ENCODE results near the gene KYNU. TPM values are rescaled to one million over a fixed set of nuclear protein-coding genes. Genes with fewer than 3 reads are reported as not detected.

KYNU gene
- total and polyA plus RNA-seq, 10 of the 15 experiments (the other 5 are each of a cell fraction or from before 2014, with no cell fraction given) = 31.3 to 101 (median 38.3) TPM

DNA sequence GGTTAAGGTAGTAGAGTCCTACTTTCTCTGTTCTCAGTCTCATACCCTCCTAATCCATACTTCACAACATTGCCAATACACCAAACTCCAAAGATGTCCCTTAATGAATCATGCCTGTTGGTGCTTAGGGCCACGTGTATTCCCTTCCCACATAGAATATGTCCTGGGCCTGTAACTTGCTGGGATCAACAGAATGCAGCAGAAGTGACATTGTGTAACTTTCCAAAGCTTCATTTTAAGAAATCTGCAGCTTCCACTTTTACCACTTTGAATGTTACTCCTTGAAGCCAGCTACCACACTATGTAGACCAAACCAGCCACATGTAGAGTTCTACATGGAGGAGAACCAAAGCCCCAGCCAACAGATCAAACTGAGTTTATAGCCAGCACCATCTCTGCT is 193.2 kb downstream of the KYNU start (continued):
- TF ChIP-seq, protein P1, sequence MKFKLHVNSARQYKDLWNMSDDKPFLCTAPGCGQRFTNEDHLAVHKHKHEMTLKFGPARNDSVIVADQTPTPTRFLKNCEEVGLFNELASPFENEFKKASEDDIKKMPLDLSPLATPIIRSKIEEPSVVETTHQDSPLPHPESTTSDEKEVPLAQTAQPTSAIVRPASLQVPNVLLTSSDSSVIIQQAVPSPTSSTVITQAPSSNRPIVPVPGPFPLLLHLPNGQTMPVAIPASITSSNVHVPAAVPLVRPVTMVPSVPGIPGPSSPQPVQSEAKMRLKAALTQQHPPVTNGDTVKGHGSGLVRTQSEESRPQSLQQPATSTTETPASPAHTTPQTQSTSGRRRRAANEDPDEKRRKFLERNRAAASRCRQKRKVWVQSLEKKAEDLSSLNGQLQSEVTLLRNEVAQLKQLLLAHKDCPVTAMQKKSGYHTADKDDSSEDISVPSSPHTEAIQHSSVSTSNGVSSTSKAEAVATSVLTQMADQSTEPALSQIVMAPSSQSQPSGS (IDR thresholded peaks at IDR 0.05; ENCODE audit: low read length) = no peak
- TF ChIP-seq SKIL (IDR thresholded peaks at IDR 0.05; ENCODE audit: low read depth, poor library complexity, severe bottlenecking) (no peak), LARP7 (IDR thresholded peaks at IDR 0.05) (no peak)
- TF ChIP-seq, protein P2, sequence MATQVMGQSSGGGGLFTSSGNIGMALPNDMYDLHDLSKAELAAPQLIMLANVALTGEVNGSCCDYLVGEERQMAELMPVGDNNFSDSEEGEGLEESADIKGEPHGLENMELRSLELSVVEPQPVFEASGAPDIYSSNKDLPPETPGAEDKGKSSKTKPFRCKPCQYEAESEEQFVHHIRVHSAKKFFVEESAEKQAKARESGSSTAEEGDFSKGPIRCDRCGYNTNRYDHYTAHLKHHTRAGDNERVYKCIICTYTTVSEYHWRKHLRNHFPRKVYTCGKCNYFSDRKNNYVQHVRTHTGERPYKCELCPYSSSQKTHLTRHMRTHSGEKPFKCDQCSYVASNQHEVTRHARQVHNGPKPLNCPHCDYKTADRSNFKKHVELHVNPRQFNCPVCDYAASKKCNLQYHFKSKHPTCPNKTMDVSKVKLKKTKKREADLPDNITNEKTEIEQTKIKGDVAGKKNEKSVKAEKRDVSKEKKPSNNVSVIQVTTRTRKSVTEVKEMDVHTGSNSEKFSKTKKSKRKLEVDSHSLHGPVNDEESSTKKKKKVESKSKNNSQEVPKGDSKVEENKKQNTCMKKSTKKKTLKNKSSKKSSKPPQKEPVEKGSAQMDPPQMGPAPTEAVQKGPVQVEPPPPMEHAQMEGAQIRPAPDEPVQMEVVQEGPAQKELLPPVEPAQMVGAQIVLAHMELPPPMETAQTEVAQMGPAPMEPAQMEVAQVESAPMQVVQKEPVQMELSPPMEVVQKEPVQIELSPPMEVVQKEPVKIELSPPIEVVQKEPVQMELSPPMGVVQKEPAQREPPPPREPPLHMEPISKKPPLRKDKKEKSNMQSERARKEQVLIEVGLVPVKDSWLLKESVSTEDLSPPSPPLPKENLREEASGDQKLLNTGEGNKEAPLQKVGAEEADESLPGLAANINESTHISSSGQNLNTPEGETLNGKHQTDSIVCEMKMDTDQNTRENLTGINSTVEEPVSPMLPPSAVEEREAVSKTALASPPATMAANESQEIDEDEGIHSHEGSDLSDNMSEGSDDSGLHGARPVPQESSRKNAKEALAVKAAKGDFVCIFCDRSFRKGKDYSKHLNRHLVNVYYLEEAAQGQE (IDR thresholded peaks at IDR 0.05; ENCODE audit: low read depth, low read length) = no peak
